HFFc6 (cell line): ENCODE data around the gene TCF7L1. TPM values are rescaled to one million over a fixed set of nuclear protein-coding genes. Genes with fewer than 3 reads are reported as not detected.

Experiments
- DNase-seq: peaks from one replicate; pipeline ENCODE4 v3.0.0-alpha.2; 2018
- H3K27ac Mint-ChIP-seq: 2 replicates; pipeline ENCODE4 v1.8.0; 2020; ENCODE audit warnings: mild to moderate bottlenecking, mixed read lengths
- H3K27me3 Mint-ChIP-seq: 2 replicates; pipeline ENCODE4 v1.8.0; 2021; ENCODE audit warnings: mild to moderate bottlenecking, moderate library complexity, mixed read lengths; ENCODE audit not compliant: insufficient read depth
- H3K36me3 Mint-ChIP-seq: 2 replicates; pipeline ENCODE4 v1.8.0; 2021; ENCODE audit warnings: low read depth, mixed read lengths
- H3K4me1 Mint-ChIP-seq: 2 replicates; pipeline ENCODE4 v1.8.0; 2020; ENCODE audit warnings: low read depth, mixed read lengths
- H3K4me3 Mint-ChIP-seq: 2 replicates; pipeline ENCODE4 v1.8.0; 2020; ENCODE audit warnings: mild to moderate bottlenecking, moderate library complexity, mixed read lengths
- H3K9me3 Mint-ChIP-seq: 2 replicates; pipeline ENCODE4 v1.8.0; 2020; ENCODE audit warnings: mild to moderate bottlenecking, mixed read lengths
- CTCF ChIP-seq: fragments of 200-600 bp; sonication (generic); IDR thresholded peaks from 2 replicates; pipeline ENCODE4 v1.5.0; 2021; ENCODE audit warnings: antibody characterized with exemption, mild to moderate bottlenecking
- total RNA-seq, 6 experiments: library from RNA; stranded (reverse); fragmentation: NEBNext Ultra II Directional; extraction: Animal tissue kit (Norgen Biotek cat#: 25700); gene quantifications; 2 replicates in 1 of 6; 3 replicates in 5 of 6; pipeline ENCODE4 v1.2.3, GENCODE V29; 2021

Gene TCF7L1
- total RNA-seq, 6 experiments from 2014 or later = 2.6 to 10.3 (median 9.4) TPM

- no peak for DNase-seq
- Mint-ChIP-seq H3K9me3 (no peaks in the 10 kb centered on the region), H3K4me3 (no peak overlapping the region), H3K36me3 (peaks cover 13% of the 10 kb centered on the region; the same call in 1 of the 2 replicates), H3K27ac (no peak overlapping the region), H3K4me1 (peaks cover 49% of the 10 kb centered on the region), H3K27me3 (peaks cover 4% of the 10 kb centered on the region; the same call in 1 of the 2 replicates)
- TF ChIP-seq CTCF = no peak
These were observed 130.4 kb downstream of the TCF7L1 start for GRCh38 chr2:85263591-85263990.

GRCh38 chr2:85264471-85264870 is 131.3 kb downstream of the TCF7L1 start:
- H3K4me3 Mint-ChIP-seq = no peak overlapping the region; the same call in 1 of the 2 replicates
- DNase-seq = no peak
- peaks cover 4% of the 10 kb centered on the region; the same call in 1 of the 2 replicates for H3K27me3 Mint-ChIP-seq
- peaks cover 13% of the 10 kb centered on the region; the same call in 1 of the 2 replicates for H3K36me3 Mint-ChIP-seq
- H3K9me3 Mint-ChIP-seq = no peaks in the 10 kb centered on the region
- H3K4me1 Mint-ChIP-seq = peaks cover 40% of the 10 kb centered on the region
- H3K27ac Mint-ChIP-seq = peak overlapping the region; percentile 3; the same call in 1 of the 2 replicates
- no peak for TF ChIP-seq CTCF

- Mint-ChIP-seq H3K27me3 (peaks cover 4% of the 10 kb centered on the region), H3K4me3 (no peak overlapping the region), H3K36me3 (peaks cover 13% of the 10 kb centered on the region; the same call in 1 of the 2 replicates), H3K4me1 (peaks cover 39% of the 10 kb centered on the region), H3K9me3 (no peaks in the 10 kb centered on the region), H3K27ac (no peak overlapping the region; the same call in 1 of the 2 replicates)
- no peak for DNase-seq
- TF ChIP-seq CTCF = no peak
These were observed 132.1 kb downstream of the TCF7L1 start for GRCh38 chr2:85265304-85265703.

GRCh38 chr2:85266146-85267041 is 133.2 kb downstream of the TCF7L1 start:
- H3K4me3 Mint-ChIP-seq = no peak overlapping the region
- TF ChIP-seq CTCF = peak; percentile 94
- peaks cover 42% of the 10 kb centered on the region for H3K4me1 Mint-ChIP-seq
- DNase-seq = no peak
- H3K9me3 Mint-ChIP-seq = no peaks in the 10 kb centered on the region
- H3K27ac Mint-ChIP-seq = peak overlapping the region; percentile 35; the same call in 1 of the 2 replicates
- H3K27me3 Mint-ChIP-seq = peaks cover 4% of the 10 kb centered on the region
- peaks cover 13% of the 10 kb centered on the region; the same call in 1 of the 2 replicates for H3K36me3 Mint-ChIP-seq

GRCh38 chr2:85269959-85270358 is 136.8 kb downstream of the TCF7L1 start:
- Mint-ChIP-seq H3K27ac (no peak overlapping the region), H3K36me3 (no peaks in the 10 kb centered on the region), H3K9me3 (no peaks in the 10 kb centered on the region), H3K27me3 (peaks cover 4% of the 10 kb centered on the region), H3K4me3 (no peak overlapping the region), H3K4me1 (peaks cover 34% of the 10 kb centered on the region)
- no peak for TF ChIP-seq CTCF
- no peak for DNase-seq
